K562 (cell line): ENCODE data around the gene PRDM16. TPM values are rescaled to one million over a fixed set of nuclear protein-coding genes. Genes with fewer than 3 reads are reported as not detected.

Experiments
- ATAC-seq: fragments of 200-7000 bp; cut with Tn5 transposase; 3 replicates; pipeline ENCODE4 v1.9.1; 2020; ENCODE audit warnings: moderate library complexity
- BruUV-seq: library from RNA; stranded (reverse); fragments of 400-500 nt; replicated peaks from 2 replicates; lab custom pipeline; 2021; lab: Mats Ljungman, UMichigan
- CTCF ChIA-PET: fragments of 300-600 bp; formaldehyde crosslinking; extraction: SDS; loops from one replicate; lab custom pipeline; 2021; ENCODE audit warnings: low intra/inter-chr PET ratio; lab: Yijun Ruan, JAX
- POLR2A ChIA-PET: fragments of 300-600, 350-650 bp; sonication (Branson Sonifier 250); formaldehyde crosslinking; extraction: SDS; loops from one replicate; lab custom pipeline; 2021; ENCODE audit warnings: antibody characterized with exemption, inconsistent platforms; lab: Yijun Ruan, JAX
- DNase-seq, 4 experiments: peaks; one replicate each; pipeline versions ENCODE4 v3.0.0 to v3.0.0-alpha.2; 2011 to 2018; ENCODE audit warnings: low spot score in 3 of 4, mixed read lengths in 3 of 4; ENCODE audit errors: extremely low read depth in 1 of 4
- FAIRE-seq: peaks from 2 replicates; lab custom pipeline; 2011; peaks lifted over from hg19 to GRCh38; lab: Jason Lieb, UNC
- H2AFZ ChIP-seq: 2 replicates; pipeline ENCODE4 v1.6.0; 2011; ENCODE audit warnings: low read depth, low read length, control low read depth, inconsistent platforms
- H3K27ac ChIP-seq: fragments of 200-600 bp; 3 replicates; pipeline ENCODE4 v1.8.0; 2011; ENCODE audit warnings: low read depth, mild to moderate bottlenecking, control low read depth, inconsistent platforms, low read length, moderate library complexity, mixed read lengths; ENCODE audit errors: extremely low read depth
- H3K27me3 ChIP-seq, 2 experiments: fragments of 300-600 bp in 1 of 2; 2 replicates in 1 of 2; 3 replicates in 1 of 2; pipeline versions ENCODE4 v1.6.0 to v1.8.0; 2011; ENCODE audit warnings: inconsistent platforms in 2 of 2, low read length in 2 of 2, mild to moderate bottlenecking in 1 of 2, mixed read lengths in 1 of 2, moderate library complexity in 1 of 2; ENCODE audit not compliant: control insufficient read depth in 2 of 2, insufficient read depth in 2 of 2
- H3K36me3 ChIP-seq: fragments of 300-600 bp; 3 replicates; pipeline ENCODE4 v1.8.0; 2011; ENCODE audit warnings: mild to moderate bottlenecking, low read length, inconsistent platforms; ENCODE audit not compliant: control insufficient read depth, insufficient read depth
- H3K4me1 ChIP-seq, 2 experiments: fragments of 200-600 bp in 1 of 2; replicated peaks in 1 of 2; 2 replicates in 1 of 2; 3 replicates in 1 of 2; pipeline versions ENCODE4 v1.5.1 to v1.8.0; 2011; ENCODE audit warnings: inconsistent platforms in 2 of 2, low read length in 2 of 2, mild to moderate bottlenecking in 1 of 2, mixed read lengths in 1 of 2, moderate library complexity in 1 of 2; ENCODE audit not compliant: control insufficient read depth in 2 of 2, insufficient read depth in 2 of 2
- H3K4me2 ChIP-seq: 2 replicates; pipeline ENCODE4 v1.6.1; 2011; ENCODE audit warnings: low read length, control low read depth, inconsistent platforms, mixed read lengths; ENCODE audit not compliant: insufficient read depth
- H3K4me3 ChIP-seq: fragments of 200-600 bp; sonication (generic), shearing (Covaris generic); 2 replicates; pipeline ENCODE4 v1.5.1; 2016; ENCODE audit warnings: control low read depth, inconsistent platforms
- H3K79me2 ChIP-seq: fragments of 200-600 bp; 3 replicates; pipeline ENCODE4 v1.8.0; 2011; ENCODE audit warnings: low read length, inconsistent platforms; ENCODE audit not compliant: control insufficient read depth, insufficient read depth
- H3K9ac ChIP-seq, 2 experiments: 2 replicates each; pipeline versions ENCODE4 v1.6.0 to v1.6.1; 2011; ENCODE audit warnings: low read depth in 2 of 2, low read length in 2 of 2, control low read depth in 1 of 2, inconsistent platforms in 1 of 2, mild to moderate bottlenecking in 1 of 2, mixed read lengths in 1 of 2; ENCODE audit not compliant: insufficient read depth in 1 of 2
- H3K9me1 ChIP-seq: one replicate; pipeline ENCODE4 v1.6.0; 2011; ENCODE audit warnings: inconsistent platforms, mild to moderate bottlenecking, low read length, moderate library complexity; ENCODE audit not compliant: control insufficient read depth, insufficient read depth
- H3K9me3 ChIP-seq: replicated peaks from 2 replicates; pipeline ENCODE4 v1.5.1; 2011; ENCODE audit warnings: low read depth, low read length, inconsistent platforms; ENCODE audit not compliant: control insufficient read depth, insufficient read depth
- H4K20me1 ChIP-seq: replicated peaks from 2 replicates; pipeline ENCODE4 v1.6.1; 2011; ENCODE audit warnings: low read length, inconsistent platforms, mixed read lengths; ENCODE audit not compliant: control insufficient read depth, insufficient read depth
- EZH2 ChIP-seq: IDR thresholded peaks from 2 replicates; pipeline ENCODE4 v1.6.1; 2012; ENCODE audit warnings: low read depth, mild to moderate bottlenecking, inconsistent platforms, low read length, borderline replicate concordance
- NCOR1 ChIP-seq: fragments of 450-650 bp; IDR thresholded peaks from 2 replicates; pipeline ENCODE4 v1.6.1; 2016; ENCODE audit warnings: mild to moderate bottlenecking, moderate library complexity
- NFXL1 ChIP-seq: fragments of 450-650 bp; formaldehyde crosslinking; IDR thresholded peaks from 2 replicates; pipeline ENCODE4 v1.4.0; 2021; ENCODE audit warnings: mild to moderate bottlenecking
- PHB ChIP-seq: fragments of 250-450 bp; sonication (Bioruptor Pico); IDR thresholded peaks from 2 replicates; pipeline ENCODE4 v1.5.0; 2021
- POLR3A ChIP-seq: IDR thresholded peaks from 2 replicates; pipeline ENCODE4 v1.6.1; 2011; ENCODE audit warnings: borderline replicate concordance, mild to moderate bottlenecking, moderate library complexity; ENCODE audit not compliant: insufficient read length, insufficient read depth; ENCODE audit errors: extremely low read depth
- PREB ChIP-seq: sonication (generic); formaldehyde crosslinking; IDR thresholded peaks from 2 replicates; pipeline ENCODE4 v1.8.1; 2023; ENCODE audit warnings: mild to moderate bottlenecking, missing genetic modification reagents
- TAL1 ChIP-seq: fragments of 450-650 bp; IDR thresholded peaks from 2 replicates; pipeline ENCODE4 v1.6.1; 2016; ENCODE audit warnings: mild to moderate bottlenecking
- TEAD4 ChIP-seq, 2 experiments: sonication (generic) in 1 of 2; formaldehyde crosslinking in 1 of 2; IDR thresholded peaks; 2 replicates each; pipeline versions ENCODE4 v1.6.1 to v1.8.0; 2012 to 2022; ENCODE audit warnings: borderline replicate concordance in 1 of 2, inconsistent platforms in 1 of 2, low read length in 1 of 2, mild to moderate bottlenecking in 1 of 2, missing genetic modification reagents in 1 of 2
- ZBED1 ChIP-seq: IDR thresholded peaks from 2 replicates; pipeline ENCODE4 v1.6.1; 2014
- ZFPM2 ChIP-seq: fragments of 250-450 bp; sonication (Bioruptor Pico); IDR thresholded peaks from 2 replicates; pipeline ENCODE4 v1.5.1; 2022; ENCODE audit warnings: mild to moderate bottlenecking
- ZNF408 ChIP-seq: fragments of 250-450 bp; sonication (Bioruptor Pico); IDR thresholded peaks from 2 replicates; pipeline ENCODE4 v1.4.0; 2020; ENCODE audit warnings: low read depth, mild to moderate bottlenecking, moderate library complexity
- ZNF655 ChIP-seq: fragments of 250-450 bp; sonication (Bioruptor Pico); IDR thresholded peaks from 2 replicates; pipeline ENCODE4 v1.5.0; 2021
- WGBS: fragments of 100-300 bp; shearing (Covaris generic); methylation state at CpG from one replicate; pipeline ENCODE4 v1.1.6; 2016; ENCODE audit warnings: low coverage, mixed read lengths; ENCODE audit not compliant: insufficient coverage; ENCODE audit errors: missing lambda C conversion rate; 5-methylcytosine and 5-hydroxymethylcytosine counted together
- in situ Hi-C: fragments of 300-500 bp; cut with MboI; formaldehyde crosslinking; loops from 4 replicates; pipeline ENCODE4 v1.15.0; 2018; ENCODE audit warnings: inconsistent platforms, mixed read lengths
- intact Hi-C: fragments of 100-400 bp; cut with micrococcal nuclease; formaldehyde crosslinking; loops from 2 replicates; pipeline ENCODE4 v1.14.2; 2022
- polyA plus RNA-seq, 8 experiments: library from polyadenylated mRNA; depleted of rRNA in 4 of 8; stranded (reverse) in 5 of 8; unstranded in 3 of 8; fragments of >200 nt; fragmentation: Nextera tagmentation in 2 of 8; fragmentation: Illumina TruSeq in 1 of 8; extraction: Ambion mirVana in 2 of 8; extraction: Trizol in 1 of 8; gene quantifications; 2 replicates each; pipeline versions ENCODE4 v1.2.1 to v1.2.3, GENCODE V29; 2011 to 2014; ENCODE audit warnings: inconsistent platforms in 1 of 8, missing spikeins in 1 of 8
- total RNA-seq, 7 experiments: library from RNA; depleted of rRNA in 6 of 7; stranded (reverse); fragments of >200 nt in 6 of 7; fragmentation: Illumina TruSeq in 2 of 7; extraction: Trizol in 2 of 7; gene quantifications; 2 replicates each; pipeline versions ENCODE4 v1.2.1 to v1.2.3, GENCODE V29; 2011 to 2021; ENCODE audit warnings: low replicate concordance in 1 of 7

PRDM16 gene
- total and polyA plus RNA-seq, 9 of the 15 experiments (the other 6 are each of a cell fraction or from before 2014, with no cell fraction given), result 0.10 to 0.27 TPM; not detected in 7

- Histone ChIP-seq H3K36me3 (no peaks in the 10 kb centered on the region), H3K9me1 (no peaks in the 10 kb centered on the region), H3K27me3 (peaks cover 2 to 17% of the 10 kb centered on the region in 2 experiments; a peak in 2 of 5 replicates), H3K9ac (no peak overlapping the region), H4K20me1 (peaks cover 5% of the 10 kb centered on the region), H3K4me1 (no peaks in the 10 kb centered on the region), H3K4me2 (no peak overlapping the region), H3K27ac (no peak overlapping the region), H3K9me3 (no peaks in the 10 kb centered on the region), H2AFZ (no peak overlapping the region), H3K79me2 (no peaks in the 10 kb centered on the region), H3K4me3 (no peak overlapping the region)
- ATAC-seq (no peak), FAIRE-seq (no peak), DNase-seq (no peak)
- intact Hi-C loops, result no loop called here
- WGBS, result under 1% methylated on average over 21 of the region's 24 CpGs
- POLR2A ChIA-PET, result interaction anchor here (0.5 kb wide), 1 partner anchor 92 kb away, joined by 3 read pairs; no protein-coding TSS in a partner anchor
- CTCF ChIA-PET, result no interaction called here
- in situ Hi-C loops, result no loop called here
- no peak for TF ChIP-seq NFXL1 (CRISPR knock-in tag)
- BruUV-seq, result no TSS peak
Observed at GRCh38 chr1:3105167-3105863, 36.3 kb downstream of the PRDM16 start.

GRCh38 chr1:3106216-3106615 lies 37.2 kb downstream of the PRDM16 start:
- no TSS peak for BruUV-seq
- no peaks in the 10 kb centered on the region for H3K36me3 ChIP-seq
- POLR2A ChIA-PET, result interaction anchor here (0.8 kb wide), 1 partner anchor 17 kb away, joined by 5 read pairs; no protein-coding TSS in a partner anchor
- no peak overlapping the region for H3K27ac ChIP-seq
- peaks cover 3% of the 10 kb centered on the region for H4K20me1 ChIP-seq
- CTCF ChIA-PET, result no interaction called here
- no peak overlapping the region for H3K9ac ChIP-seq
- no peak overlapping the region for H3K4me3 ChIP-seq
- FAIRE-seq (no peak), ATAC-seq (no peak), DNase-seq (no peak)
- H3K9me1 ChIP-seq, result no peaks in the 10 kb centered on the region
- no peaks in the 10 kb centered on the region for H3K79me2 ChIP-seq
- in situ Hi-C loops, result no loop called here
- intact Hi-C loops, result no loop called here
- TF ChIP-seq POLR3A (no peak), ZBED1 (no peak), ZFPM2 (CRISPR knock-in tag) (no peak), ZNF408 (no peak), EZH2 (no peak), PHB (CRISPR knock-in tag) (no peak), NCOR1 (no peak), ZNF655 (CRISPR knock-in tag) (no peak), TAL1 (no peak), TEAD4 (IDR thresholded peaks at IDR 0.05; ENCODE audit: low read length) (no peak), TEAD4 (CRISPR knock-in tag; IDR thresholded peaks at IDR 0.05; ENCODE audit: borderline replicate concordance) (no peak), PREB (CRISPR knock-in tag) (no peak)
- H3K27me3 ChIP-seq, result peaks cover 0 to 12% of the 10 kb centered on the region in 2 experiments; a peak in 1 of 5 replicates
- H3K4me1 ChIP-seq, result no peaks in the 10 kb centered on the region
- H3K9me3 ChIP-seq, result no peaks in the 10 kb centered on the region
- H3K4me2 ChIP-seq, result no peak overlapping the region
- H2AFZ ChIP-seq, result no peak overlapping the region
- 2% methylated on average over 7 of the region's 8 CpGs for WGBS
